ENCODE data around the gene ASTE1. TPM values are rescaled to one million over a fixed set of nuclear protein-coding genes. Genes with fewer than 3 reads are reported as not detected.

ASTE1 gene
- total RNA-seq, 4 donors from 2014 or later = 1.2 to 2.0 (median 1.5) TPM

GRCh38 chr3:131007256-131007655, 19.4 kb downstream of the ASTE1 start:
- no peaks in the 10 kb centered on the region for H3K27me3 ChIP-seq
- peaks cover 0 to 1% of the 10 kb centered on the region in 2 donors for H3K4me1 ChIP-seq
- no peak for TF ChIP-seq CTCF (IDR thresholded peaks at IDR 0.05 in 4 of 5, conservative IDR thresholded peaks at IDR 0.05 in 1 of 5)
- TF ChIP-seq POLR2A (IDR thresholded peaks at IDR 0.05) = no peak
- in situ Hi-C loops (cut with MboI; ENCODE audit: low sequenced_read_pairs in 4 of 4) = no loop called here
- DNase-seq = no peak
- no peak overlapping the region for H3K27ac ChIP-seq
- intact Hi-C loops (cut with DNase I; ENCODE audit: low total_unique reads) = no loop called here
- H3K9me3 ChIP-seq = no peaks in the 10 kb centered on the region
- H3K36me3 ChIP-seq = peaks cover 0 to 12% of the 10 kb centered on the region in 2 donors
- no peak for ATAC-seq
- no peak overlapping the region for H3K4me3 ChIP-seq

- intact Hi-C loops (cut with DNase I; ENCODE audit: low total_unique reads) = no loop called here
- H3K9me3 ChIP-seq = no peaks in the 10 kb centered on the region
- H3K4me1 ChIP-seq = peaks cover 8 to 17% of the 10 kb centered on the region in 2 donors
- H3K27ac ChIP-seq = no peak overlapping the region
- ATAC-seq (no peak), DNase-seq (no peak)
- H3K27me3 ChIP-seq = no peaks in the 10 kb centered on the region
- in situ Hi-C loops (cut with MboI; ENCODE audit: low sequenced_read_pairs in 4 of 4) = no loop called here
- peaks cover 0 to under 1% of the 10 kb centered on the region in 2 donors for H3K36me3 ChIP-seq
- no peak overlapping the region for H3K4me3 ChIP-seq
- no peak for TF ChIP-seq CTCF (IDR thresholded peaks at IDR 0.05 in 4 of 5, conservative IDR thresholded peaks at IDR 0.05 in 1 of 5)
- TF ChIP-seq POLR2A (IDR thresholded peaks at IDR 0.05) = no peak
Measured at GRCh38 chr3:131004603-131005002, 22.0 kb downstream of the ASTE1 start.

- ATAC-seq (no peak), DNase-seq (no peak)
- Histone ChIP-seq H3K9me3 (no peaks in the 10 kb centered on the region), H3K27ac (no peak overlapping the region), H3K4me1 (peaks cover 8 to 17% of the 10 kb centered on the region in 2 donors), H3K4me3 (no peak overlapping the region), H3K27me3 (no peaks in the 10 kb centered on the region), H3K36me3 (peaks cover 0 to 24% of the 10 kb centered on the region in 2 donors)
- in situ Hi-C loops (cut with MboI; ENCODE audit: low sequenced_read_pairs in 4 of 4) (no loop called here), intact Hi-C loops (cut with DNase I; ENCODE audit: low total_unique reads) (no loop called here)
- TF ChIP-seq CTCF (IDR thresholded peaks at IDR 0.05 in 4 of 5, conservative IDR thresholded peaks at IDR 0.05 in 1 of 5) (no peak), POLR2A (IDR thresholded peaks at IDR 0.05) (no peak)
Measured at GRCh38 chr3:131001071-131001470, 25.6 kb downstream of the ASTE1 start.

GRCh38 chr3:130997289-130997688, 29.3 kb downstream of the ASTE1 start:
- peaks cover 0 to 36% of the 10 kb centered on the region in 2 donors for H3K36me3 ChIP-seq

More at GRCh38 chr3:130997289-130997688, 29.3 kb downstream of the ASTE1 start:
- Histone ChIP-seq H3K27ac (no peak overlapping the region), H3K27me3 (no peaks in the 10 kb centered on the region), H3K9me3 (no peaks in the 10 kb centered on the region), H3K4me3 (no peak overlapping the region), H3K4me1 (peaks cover 8 to 16% of the 10 kb centered on the region in 2 donors)
- TF ChIP-seq CTCF (IDR thresholded peaks at IDR 0.05 in 4 of 5, conservative IDR thresholded peaks at IDR 0.05 in 1 of 5) = no peak
- TF ChIP-seq POLR2A (IDR thresholded peaks at IDR 0.05) = no peak
- ATAC-seq (no peak), DNase-seq (no peak)
- in situ Hi-C loops (cut with MboI; ENCODE audit: low sequenced_read_pairs in 4 of 4) = no loop called here
- intact Hi-C loops (cut with DNase I; ENCODE audit: low total_unique reads) = no loop called here
